Measurements from ENCODE around the gene EML4. TPM values are rescaled to one million over a fixed set of nuclear protein-coding genes. Genes with fewer than 3 reads are reported as not detected.

EML4 gene
- total RNA-seq, 4 donors from 2014 or later = 27.4 to 96.8 (median 58.0) TPM

- no peaks in the 10 kb centered on the region for H3K36me3 ChIP-seq
- DNase-seq = no peak
- TF ChIP-seq, protein P1, sequence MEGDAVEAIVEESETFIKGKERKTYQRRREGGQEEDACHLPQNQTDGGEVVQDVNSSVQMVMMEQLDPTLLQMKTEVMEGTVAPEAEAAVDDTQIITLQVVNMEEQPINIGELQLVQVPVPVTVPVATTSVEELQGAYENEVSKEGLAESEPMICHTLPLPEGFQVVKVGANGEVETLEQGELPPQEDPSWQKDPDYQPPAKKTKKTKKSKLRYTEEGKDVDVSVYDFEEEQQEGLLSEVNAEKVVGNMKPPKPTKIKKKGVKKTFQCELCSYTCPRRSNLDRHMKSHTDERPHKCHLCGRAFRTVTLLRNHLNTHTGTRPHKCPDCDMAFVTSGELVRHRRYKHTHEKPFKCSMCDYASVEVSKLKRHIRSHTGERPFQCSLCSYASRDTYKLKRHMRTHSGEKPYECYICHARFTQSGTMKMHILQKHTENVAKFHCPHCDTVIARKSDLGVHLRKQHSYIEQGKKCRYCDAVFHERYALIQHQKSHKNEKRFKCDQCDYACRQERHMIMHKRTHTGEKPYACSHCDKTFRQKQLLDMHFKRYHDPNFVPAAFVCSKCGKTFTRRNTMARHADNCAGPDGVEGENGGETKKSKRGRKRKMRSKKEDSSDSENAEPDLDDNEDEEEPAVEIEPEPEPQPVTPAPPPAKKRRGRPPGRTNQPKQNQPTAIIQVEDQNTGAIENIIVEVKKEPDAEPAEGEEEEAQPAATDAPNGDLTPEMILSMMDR (IDR thresholded peaks at IDR 0.05) = no peak
- TF ChIP-seq POLR2A (IDR thresholded peaks at IDR 0.05) = no peak
- intact Hi-C loops (cut with DNase I; ENCODE audit: low total_unique reads) = no loop called here
- no peaks in the 10 kb centered on the region for H3K27me3 ChIP-seq
- H3K4me3 ChIP-seq = no peak overlapping the region
- no peaks in the 10 kb centered on the region for H3K9me3 ChIP-seq
- no peaks in the 10 kb centered on the region for H3K4me1 ChIP-seq
- H3K27ac ChIP-seq = no peak overlapping the region
These were observed 181.4 kb downstream of the EML4 start for GRCh38 chr2:42350434-42351063.

- Histone ChIP-seq H3K9me3 (no peaks in the 10 kb centered on the region), H3K36me3 (no peaks in the 10 kb centered on the region), H3K4me1 (no peaks in the 10 kb centered on the region), H3K27me3 (no peaks in the 10 kb centered on the region), H3K4me3 (no peak overlapping the region), H3K27ac (no peak overlapping the region)
- DNase-seq = no peak
- TF ChIP-seq POLR2A (IDR thresholded peaks at IDR 0.05) = no peak
- TF ChIP-seq, protein P1 (IDR thresholded peaks at IDR 0.05) = no peak
- intact Hi-C loops (cut with DNase I; ENCODE audit: low total_unique reads) = no loop called here
These were observed 182.7 kb downstream of the EML4 start for GRCh38 chr2:42351864-42352263.

DNA sequence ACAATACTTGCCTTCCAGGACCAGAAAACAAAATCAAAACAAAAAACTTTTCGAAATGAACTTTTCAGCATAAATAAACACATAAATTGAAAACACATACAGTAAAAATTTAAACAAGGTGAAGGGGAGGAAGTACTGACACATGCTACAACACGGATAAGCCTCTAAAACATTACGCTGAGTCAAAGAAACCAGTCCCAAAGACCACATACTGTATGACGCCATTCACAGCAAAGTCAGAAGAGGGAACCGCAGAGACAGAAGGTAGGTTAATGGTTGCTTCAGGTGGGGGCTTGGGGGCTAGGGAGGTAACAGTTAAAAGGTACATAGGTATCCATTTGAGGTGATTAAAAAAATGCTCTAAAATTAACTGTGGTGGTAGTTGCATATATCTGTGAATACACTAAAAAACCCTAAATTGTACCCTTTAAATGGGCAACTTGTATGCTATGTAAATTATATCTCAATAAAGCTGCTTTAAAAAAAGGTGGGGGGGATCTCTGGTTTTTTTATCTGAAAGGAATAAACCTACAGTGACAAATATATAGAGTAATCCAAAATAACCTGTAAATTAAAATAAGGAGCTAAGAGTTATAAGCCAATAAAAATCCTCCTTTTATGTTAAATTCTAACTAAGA, 184.8 kb downstream of the EML4 start:
- peaks cover 0 to 6% of the 10 kb centered on the region in 2 donors for H3K4me1 ChIP-seq
- intact Hi-C loops (cut with DNase I; ENCODE audit: low total_unique reads) = no loop called here
- H3K4me3 ChIP-seq = no peak overlapping the region
- DNase-seq = no peak
- H3K27ac ChIP-seq = no peak overlapping the region
- TF ChIP-seq, protein P1 (IDR thresholded peaks at IDR 0.05) = no peak
- TF ChIP-seq POLR2A (IDR thresholded peaks at IDR 0.05) = no peak
- no peaks in the 10 kb centered on the region for H3K9me3 ChIP-seq
- no peaks in the 10 kb centered on the region for H3K27me3 ChIP-seq
- no peaks in the 10 kb centered on the region for H3K36me3 ChIP-seq

- intact Hi-C loops (cut with DNase I; ENCODE audit: low total_unique reads) = no loop called here
- Histone ChIP-seq H3K27ac (peak overlapping the region in 1 of 2 donors; percentile 95), H3K9me3 (no peaks in the 10 kb centered on the region), H3K27me3 (no peaks in the 10 kb centered on the region), H3K4me1 (peaks cover 0 to 7% of the 10 kb centered on the region in 2 donors), H3K4me3 (peak overlapping the region; percentile 87 to 99), H3K36me3 (no peaks in the 10 kb centered on the region)
- TF ChIP-seq POLR2A (IDR thresholded peaks at IDR 0.05) = no peak
- TF ChIP-seq, protein P1 (IDR thresholded peaks at IDR 0.05) = no peak
- no peak for DNase-seq
These were observed 190.3 kb downstream of the EML4 start for GRCh38 chr2:42359304-42359964.

GRCh38 chr2:42359965-42360483, 190.9 kb downstream of the EML4 start:
- intact Hi-C loops (cut with DNase I; ENCODE audit: low total_unique reads) = loop anchor here (10.0 kb wide), 1 partner anchor 265 kb away; no protein-coding TSS in a partner anchor
- Histone ChIP-seq H3K4me1 (peaks cover 0 to 7% of the 10 kb centered on the region in 2 donors), H3K27me3 (no peaks in the 10 kb centered on the region), H3K36me3 (no peaks in the 10 kb centered on the region), H3K4me3 (peak overlapping the region; percentile 87 to 99), H3K27ac (peak overlapping the region; percentile 87 to 95), H3K9me3 (no peaks in the 10 kb centered on the region)
- TF ChIP-seq POLR2A (IDR thresholded peaks at IDR 0.05) = no peak
- TF ChIP-seq, protein P1 (IDR thresholded peaks at IDR 0.05) = no peak
- no peak for DNase-seq
